ENCODE data around the gene CLEC19A.

DNA sequence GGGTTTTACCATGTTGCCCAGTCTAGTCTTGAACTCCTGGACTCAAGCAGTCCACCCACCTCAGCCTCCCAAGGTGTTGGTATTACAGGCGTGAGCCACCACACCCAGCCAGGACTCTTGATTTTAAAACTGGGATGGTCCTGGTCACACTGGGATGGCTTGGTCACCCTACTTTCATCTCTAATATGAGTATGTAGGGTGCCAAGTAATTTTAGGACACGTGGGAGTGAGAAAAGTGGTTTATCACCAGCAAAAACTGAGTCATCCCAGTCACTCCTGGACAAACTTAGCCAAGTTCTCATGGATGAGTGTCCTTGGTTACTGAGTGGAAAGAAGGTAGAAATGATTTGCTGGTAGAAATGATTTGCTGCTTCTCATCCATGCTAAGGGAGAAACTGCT, 9.9 kb downstream of the CLEC19A start:
- TF ChIP-seq, protein P1, sequence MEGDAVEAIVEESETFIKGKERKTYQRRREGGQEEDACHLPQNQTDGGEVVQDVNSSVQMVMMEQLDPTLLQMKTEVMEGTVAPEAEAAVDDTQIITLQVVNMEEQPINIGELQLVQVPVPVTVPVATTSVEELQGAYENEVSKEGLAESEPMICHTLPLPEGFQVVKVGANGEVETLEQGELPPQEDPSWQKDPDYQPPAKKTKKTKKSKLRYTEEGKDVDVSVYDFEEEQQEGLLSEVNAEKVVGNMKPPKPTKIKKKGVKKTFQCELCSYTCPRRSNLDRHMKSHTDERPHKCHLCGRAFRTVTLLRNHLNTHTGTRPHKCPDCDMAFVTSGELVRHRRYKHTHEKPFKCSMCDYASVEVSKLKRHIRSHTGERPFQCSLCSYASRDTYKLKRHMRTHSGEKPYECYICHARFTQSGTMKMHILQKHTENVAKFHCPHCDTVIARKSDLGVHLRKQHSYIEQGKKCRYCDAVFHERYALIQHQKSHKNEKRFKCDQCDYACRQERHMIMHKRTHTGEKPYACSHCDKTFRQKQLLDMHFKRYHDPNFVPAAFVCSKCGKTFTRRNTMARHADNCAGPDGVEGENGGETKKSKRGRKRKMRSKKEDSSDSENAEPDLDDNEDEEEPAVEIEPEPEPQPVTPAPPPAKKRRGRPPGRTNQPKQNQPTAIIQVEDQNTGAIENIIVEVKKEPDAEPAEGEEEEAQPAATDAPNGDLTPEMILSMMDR (IDR thresholded peaks at IDR 0.05): no peak
- no peak for TF ChIP-seq POLR2A (IDR thresholded peaks at IDR 0.05)
